SK-N-MC (cell line): ENCODE measurements around the gene DBN1.
A peak's percentile ranks its signal among the peaks of the same experiment; 100 is the strongest.

Experiments
- DNase-seq: peaks from one replicate; pipeline ENCODE4 v3.0.0-alpha.2; 2011; ENCODE audit warnings: low read depth, low spot score
- H3K27ac ChIP-seq: fragments of 200-600 bp; sonication (generic); 2 replicates; pipeline ENCODE4 v1.5.1; 2016; ENCODE audit warnings: mixed run types
- H3K36me3 ChIP-seq: fragments of 200-600 bp; sonication (generic); 2 replicates; pipeline ENCODE4 v1.6.1; 2017; ENCODE audit warnings: antibody characterized with exemption, low read length, mixed read lengths; ENCODE audit not compliant: insufficient read depth
- H3K4me3 ChIP-seq: fragments of 200-600 bp; sonication (generic); 2 replicates; pipeline ENCODE4 v1.5.1; 2016
- H3K9ac ChIP-seq: fragments of 200-600 bp; sonication (generic); 2 replicates; pipeline ENCODE4 v1.8.0; 2017; ENCODE audit warnings: mixed run types, mixed read lengths; ENCODE audit not compliant: insufficient read length
- H3K9me3 ChIP-seq: fragments of 200-600 bp; sonication (generic); 2 replicates; pipeline ENCODE4 v1.6.1; 2017; ENCODE audit warnings: low read depth, mild to moderate bottlenecking, antibody characterized with exemption, low read length, moderate library complexity, mixed read lengths
- EZH2 ChIP-seq: fragments of 200-600 bp; sonication (generic); IDR thresholded peaks from one replicate; pipeline ENCODE4 v1.6.1; 2017; ENCODE audit warnings: antibody characterized with exemption
- FOXP2 ChIP-seq: optimal IDR thresholded peaks from 2 replicates; pipeline ENCODE3; 2011; ENCODE audit warnings: mild to moderate bottlenecking, moderate library complexity; ENCODE audit not compliant: insufficient read depth; ENCODE audit errors: extremely low read length, control extremely low read depth
- POLR2AphosphoS5 ChIP-seq: IDR thresholded peaks from 2 replicates; pipeline ENCODE4 v1.6.1; 2012; ENCODE audit warnings: mild to moderate bottlenecking, low read depth, low read length, borderline replicate concordance

Gene DBN1

DNA sequence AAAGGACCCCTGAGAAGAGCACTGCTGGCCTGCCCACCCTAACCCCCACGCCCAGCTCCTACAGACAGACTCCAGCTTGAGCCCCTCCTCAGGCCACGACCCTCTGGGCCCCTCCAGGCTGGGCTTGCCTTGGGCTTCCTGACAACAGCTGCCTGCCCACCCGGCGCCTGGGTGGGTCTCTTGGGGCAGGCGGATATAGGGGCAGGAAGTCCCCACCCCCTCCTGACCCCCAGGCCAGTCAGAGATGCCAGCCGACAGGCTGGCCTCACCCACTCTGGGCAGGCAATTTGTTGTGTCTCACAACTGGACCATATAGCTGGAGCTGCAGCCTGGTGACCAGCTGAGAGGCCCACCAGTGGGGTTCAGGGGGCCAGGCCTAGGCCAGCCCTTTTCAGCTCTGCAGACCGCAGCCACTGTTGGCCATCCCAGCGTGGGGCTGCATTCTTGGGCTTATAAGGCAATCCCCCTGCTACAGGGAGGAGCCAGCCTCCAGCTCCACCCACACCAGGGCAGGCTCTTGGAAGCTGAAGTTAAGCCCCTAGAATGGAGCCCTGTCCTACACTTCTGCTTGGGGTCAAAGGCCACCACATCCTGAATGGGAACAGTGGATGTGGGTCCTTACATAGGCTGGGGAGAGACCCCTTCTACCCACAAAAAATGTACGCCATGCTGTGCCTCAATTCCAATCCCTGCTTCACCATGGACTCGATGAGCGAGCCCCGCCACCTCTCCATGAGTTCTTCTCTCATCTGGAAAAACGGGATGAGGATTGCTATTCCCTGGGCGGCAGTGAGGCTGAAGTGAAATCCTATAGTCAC, 22.0 kb upstream of the DBN1 start:
- peaks cover 12% of the 10 kb centered on the region; the same call in 1 of the 2 replicates for H3K36me3 ChIP-seq
- TF ChIP-seq POLR2AphosphoS5 (no peak), EZH2 (no peak), FOXP2 (no peak)
- peak overlapping the region; percentile 75 for H3K9ac ChIP-seq
- DNase-seq = no peak
- peak overlapping the region; percentile 92 for H3K4me3 ChIP-seq
- no peaks in the 10 kb centered on the region for H3K9me3 ChIP-seq
- H3K27ac ChIP-seq = peak overlapping the region; percentile 74; the same call in 1 of the 2 replicates

DNA sequence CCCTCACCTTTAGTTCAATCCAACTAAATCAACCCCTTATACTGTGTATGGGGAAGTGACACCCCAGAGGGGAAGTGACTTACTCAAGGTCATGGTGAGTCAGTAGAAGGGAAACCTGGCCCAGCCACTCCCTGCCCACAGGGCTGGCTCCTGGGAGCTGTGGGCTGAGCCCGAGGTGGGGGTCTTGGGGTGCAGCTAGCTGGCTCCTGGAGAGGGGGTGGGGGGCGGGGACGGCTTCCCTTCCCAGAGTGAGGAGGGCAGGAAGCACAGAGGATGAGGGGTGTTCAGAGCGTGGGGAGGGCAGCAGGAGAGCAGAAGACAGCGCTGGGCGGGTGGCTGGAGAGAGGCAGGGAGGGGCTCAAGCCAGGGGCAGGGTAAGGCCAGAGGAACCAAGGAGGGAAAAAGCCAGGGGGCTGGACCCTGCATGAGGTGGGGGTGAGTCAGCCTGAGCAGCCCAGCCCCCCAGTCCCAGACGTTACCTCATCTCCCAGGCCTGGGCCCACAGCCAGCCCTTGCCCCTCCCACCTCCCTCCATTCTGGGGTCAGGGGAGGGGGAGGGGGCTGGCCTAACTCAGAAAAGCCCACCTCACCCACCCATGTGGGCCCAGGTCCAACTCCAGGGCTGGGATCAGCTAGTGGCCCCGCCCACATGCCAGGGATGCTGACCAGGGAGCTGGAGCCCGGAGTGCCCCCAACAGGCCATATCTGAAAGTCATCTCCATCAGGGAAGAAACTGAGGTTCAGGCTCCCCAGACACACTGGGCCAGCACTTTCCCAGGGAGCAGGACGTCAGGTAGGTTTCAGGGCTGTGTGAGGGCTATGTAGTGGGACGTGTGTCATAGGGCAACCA, 21.1 kb upstream of the DBN1 start:
- no peaks in the 10 kb centered on the region for H3K9me3 ChIP-seq
- H3K9ac ChIP-seq = peak overlapping the region; percentile 14
- TF ChIP-seq POLR2AphosphoS5 = no peak
- TF ChIP-seq FOXP2 = no peak
- no peak for TF ChIP-seq EZH2
- peaks cover 18% of the 10 kb centered on the region; the same call in 1 of the 2 replicates for H3K36me3 ChIP-seq
- no peak for DNase-seq
- H3K27ac ChIP-seq = peak overlapping the region; percentile 71; the same call in 1 of the 2 replicates
- H3K4me3 ChIP-seq = no peak overlapping the region

DNA sequence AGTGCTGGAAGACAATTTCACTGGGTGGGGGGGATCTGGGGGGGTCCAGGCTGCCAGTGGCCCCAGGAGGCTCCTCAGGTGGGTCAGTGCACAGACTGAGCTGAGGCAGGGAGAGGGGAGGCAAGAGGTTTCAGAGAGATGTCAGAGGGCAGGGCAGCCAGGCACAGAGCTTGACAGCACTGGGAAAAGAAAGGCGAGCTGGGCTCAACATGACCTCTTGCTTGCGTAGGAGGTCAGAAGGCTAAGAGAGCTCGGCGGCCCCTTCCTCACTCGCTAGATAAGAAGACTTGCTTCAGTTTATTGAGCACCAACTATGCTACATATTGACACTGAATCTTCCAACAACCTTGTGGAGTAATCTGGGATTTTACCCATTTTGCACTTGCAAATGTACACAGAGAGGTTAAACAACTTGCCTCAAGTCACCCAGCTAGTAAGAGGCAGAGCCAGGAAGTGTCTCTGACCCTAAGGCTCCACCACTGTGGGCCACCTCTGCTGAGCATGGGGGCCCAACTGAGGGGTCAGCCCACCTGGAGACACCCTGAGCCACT, 20.4 kb upstream of the DBN1 start:
- peak overlapping the region; percentile 14 for H3K9ac ChIP-seq
- H3K27ac ChIP-seq = peak overlapping the region; percentile 71; the same call in 1 of the 2 replicates
- TF ChIP-seq POLR2AphosphoS5 (no peak), EZH2 (no peak)
- DNase-seq = no peak
- H3K9me3 ChIP-seq = no peaks in the 10 kb centered on the region
- H3K4me3 ChIP-seq = no peak overlapping the region
- peaks cover 24% of the 10 kb centered on the region; the same call in 1 of the 2 replicates for H3K36me3 ChIP-seq

DNA sequence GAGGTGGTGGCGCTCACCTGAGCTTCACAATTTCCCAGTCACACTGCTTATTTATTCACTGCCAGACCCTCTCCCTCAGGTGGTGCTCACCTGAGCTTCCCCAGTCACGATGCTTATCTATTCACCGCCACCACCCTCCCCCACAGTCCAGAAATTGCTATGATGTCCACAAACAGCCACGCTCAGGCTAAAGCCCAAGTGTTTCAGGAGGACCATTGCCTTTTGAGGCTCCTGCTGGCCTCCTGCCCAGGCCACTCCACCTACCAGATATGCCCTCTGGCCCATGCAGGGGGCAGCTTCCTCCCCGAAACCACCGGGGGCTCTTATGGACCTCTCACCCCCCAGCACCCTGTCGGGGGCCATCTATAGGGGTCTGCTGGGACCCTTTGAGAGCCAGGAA, 19.4 kb upstream of the DBN1 start:
- Histone ChIP-seq H3K36me3 (peaks cover 35% of the 10 kb centered on the region), H3K4me3 (no peak overlapping the region), H3K9me3 (no peaks in the 10 kb centered on the region), H3K27ac (no peak overlapping the region; the same call in 1 of the 2 replicates), H3K9ac (no peak overlapping the region)
- no peak for DNase-seq
- TF ChIP-seq FOXP2 (no peak), EZH2 (no peak), POLR2AphosphoS5 (no peak)

DNA sequence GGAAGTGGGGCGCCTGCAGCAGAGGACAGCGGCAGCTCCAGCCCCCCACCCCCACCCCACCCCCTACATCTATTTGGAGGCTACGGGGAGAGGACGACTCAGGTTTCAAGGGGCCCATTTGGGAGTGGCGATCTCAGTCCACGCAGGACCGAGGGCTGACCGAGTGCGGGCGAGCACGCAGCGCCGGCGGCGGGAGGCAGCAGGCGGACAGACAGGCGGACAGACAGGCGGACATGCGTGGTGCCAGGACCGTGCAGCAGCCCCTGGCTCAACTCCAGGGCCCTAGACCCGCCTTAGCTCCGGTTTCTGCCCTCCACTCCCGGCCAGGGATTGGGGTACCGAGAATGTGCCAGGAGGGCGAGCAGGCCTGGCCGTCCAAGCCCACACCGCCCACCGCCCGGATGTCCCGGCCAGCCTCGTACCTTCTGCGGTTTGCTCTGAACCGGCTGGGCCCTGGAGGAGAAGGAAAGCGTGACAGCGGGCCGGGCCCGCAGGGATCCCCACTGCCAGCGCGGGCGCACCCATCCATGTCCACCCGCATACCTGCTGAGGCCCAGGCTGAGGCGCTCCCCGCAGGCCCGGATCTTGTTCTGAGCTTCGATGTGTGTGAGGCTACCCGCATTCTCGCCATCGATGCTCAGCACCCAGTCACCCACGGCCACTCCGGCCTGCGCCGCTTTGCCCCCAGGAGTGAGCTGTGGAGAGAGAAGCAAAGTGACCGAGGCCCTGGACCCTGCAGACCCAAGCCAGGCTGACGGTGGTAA, 18.7 kb upstream of the DBN1 start:
- H3K4me3 ChIP-seq = no peak overlapping the region
- H3K9me3 ChIP-seq = no peaks in the 10 kb centered on the region
- peaks cover 41% of the 10 kb centered on the region for H3K36me3 ChIP-seq
- no peak for DNase-seq
- no peak for TF ChIP-seq FOXP2
- no peak for TF ChIP-seq EZH2
- TF ChIP-seq POLR2AphosphoS5 = no peak
- no peak overlapping the region for H3K9ac ChIP-seq
- H3K27ac ChIP-seq = peak overlapping the region; percentile 46; the same call in 1 of the 2 replicates

DNA sequence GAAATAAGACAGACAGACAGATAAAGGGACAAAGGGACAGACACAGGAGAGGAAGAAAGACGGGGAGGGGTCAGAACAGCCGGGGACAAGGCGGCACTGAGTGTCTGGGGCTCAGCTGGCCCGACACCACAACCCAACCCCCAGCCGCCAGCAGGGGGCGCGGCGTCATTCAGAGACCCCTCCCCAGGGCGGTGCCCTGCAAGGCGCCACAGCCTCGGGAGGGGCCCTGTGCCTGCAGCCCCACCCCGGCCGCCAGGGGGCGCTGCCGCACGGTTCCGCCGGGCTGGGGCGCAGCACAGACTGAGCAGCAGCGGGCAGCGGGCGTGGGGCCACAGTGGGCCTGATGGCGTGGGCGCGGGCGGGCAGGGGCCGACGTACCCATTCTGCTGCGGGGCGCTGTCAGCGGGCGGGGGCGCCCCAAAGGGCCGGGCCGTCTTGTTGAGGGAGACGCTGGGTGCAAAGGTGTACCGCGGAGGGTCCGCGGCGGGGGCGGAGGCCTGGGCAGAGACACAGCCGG, 18.1 kb upstream of the DBN1 start:
- Histone ChIP-seq H3K36me3 (peaks cover 43% of the 10 kb centered on the region), H3K27ac (peak overlapping the region; percentile 91), H3K9me3 (no peaks in the 10 kb centered on the region), H3K4me3 (peak overlapping the region; percentile 74), H3K9ac (peak overlapping the region; percentile 54)
- no peak for DNase-seq
- TF ChIP-seq FOXP2 = peak; percentile 66
- TF ChIP-seq EZH2 = no peak

DNA sequence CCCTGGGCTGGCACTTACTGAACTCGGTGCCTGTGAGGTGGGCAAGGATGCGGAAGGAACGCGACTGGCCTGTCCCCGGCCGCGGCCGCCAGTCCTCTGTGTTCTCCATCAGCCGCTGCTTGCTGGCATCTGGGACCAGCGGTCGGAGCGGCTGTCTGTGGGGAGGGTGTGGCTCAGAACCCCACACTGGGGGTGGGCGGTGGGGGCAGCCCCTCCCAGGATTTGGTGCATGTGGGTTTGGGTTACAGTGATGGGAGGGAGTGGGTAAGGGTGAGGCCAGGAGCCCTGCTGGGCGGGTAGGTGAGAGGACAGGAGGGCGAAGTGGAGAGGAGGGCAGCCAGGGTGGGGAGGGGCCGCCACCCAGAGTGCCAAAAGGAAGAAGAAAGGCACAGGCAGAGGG, 17.6 kb upstream of the DBN1 start:
- no peak for DNase-seq
- Histone ChIP-seq H3K4me3 (peak overlapping the region; percentile 74), H3K27ac (peak overlapping the region; percentile 91), H3K9ac (peak overlapping the region; percentile 54), H3K9me3 (no peaks in the 10 kb centered on the region), H3K36me3 (peaks cover 48% of the 10 kb centered on the region)
- no peak for TF ChIP-seq FOXP2
- no peak for TF ChIP-seq POLR2AphosphoS5
- TF ChIP-seq EZH2 = no peak

DNA sequence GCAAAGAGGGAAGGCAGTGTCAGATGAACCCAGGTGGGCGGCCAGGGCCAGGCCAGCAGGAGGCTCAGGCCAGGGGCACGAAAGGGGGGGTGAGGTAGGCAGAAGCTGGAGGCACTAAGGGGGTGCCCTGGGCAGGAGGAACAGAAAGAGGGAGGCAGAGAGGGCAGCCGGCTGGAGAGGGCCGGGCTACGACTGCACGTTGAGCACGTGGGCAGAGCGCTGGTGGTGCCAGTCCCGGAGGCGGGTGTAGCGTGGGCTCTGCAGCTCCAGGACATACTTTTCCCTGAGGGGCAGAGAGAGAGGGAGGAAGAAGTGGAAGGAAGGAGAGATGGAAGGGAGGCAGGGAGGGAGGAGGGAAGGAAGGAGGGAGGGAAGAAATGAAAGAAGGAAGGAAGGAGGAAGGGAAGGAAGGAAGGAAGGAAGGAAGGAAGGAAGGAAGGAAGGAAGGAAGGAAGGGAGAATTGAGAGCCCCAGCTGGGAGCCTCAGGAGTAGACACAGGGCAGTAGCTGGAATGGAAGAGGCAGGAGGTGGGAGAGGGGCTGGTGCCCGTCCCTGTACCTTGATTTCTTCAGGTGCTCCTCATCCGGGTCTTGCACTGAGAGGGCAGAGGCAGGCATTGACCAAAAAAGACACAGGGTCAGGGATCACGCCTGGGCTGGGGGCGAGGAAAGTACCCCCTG, 17.0 kb upstream of the DBN1 start:
- H3K9ac ChIP-seq = peak overlapping the region; percentile 57
- TF ChIP-seq FOXP2 (no peak), POLR2AphosphoS5 (peak; percentile 22; the same call in 1 of the 2 replicates), EZH2 (no peak)
- peak overlapping the region; percentile 74 for H3K4me3 ChIP-seq
- peaks cover 47% of the 10 kb centered on the region for H3K36me3 ChIP-seq
- no peaks in the 10 kb centered on the region for H3K9me3 ChIP-seq
- H3K27ac ChIP-seq = peak overlapping the region; percentile 91
- DNase-seq = peak; percentile 53
